ENCODE results near the gene TNS1. TPM values are rescaled to one million over a fixed set of nuclear protein-coding genes. Genes with fewer than 3 reads are reported as not detected.

The TNS1 gene
- total and polyA plus RNA-seq, 9 of the 15 experiments (the other 6 are each of a cell fraction or from before 2014, with no cell fraction given), result 0.13 to 2.7 (median 0.77) TPM

- Histone ChIP-seq H3K4me3 (no peak overlapping the region), H3K36me3 (ENCODE audit: control insufficient read depth, insufficient read depth, low read length) (no peaks in the 10 kb centered on the region), H3K79me2 (ENCODE audit: control insufficient read depth, insufficient read depth, low read length) (no peaks in the 10 kb centered on the region), H2AFZ (ENCODE audit: low read depth, low read length) (no peak overlapping the region), H3K4me1 (replicated peaks in 1 of 2; ENCODE audit: control insufficient read depth in 2 of 2, insufficient read depth in 2 of 2, low read length in 2 of 2) (peaks cover 11% of the 10 kb centered on the region in 2 experiments; a peak in 4 of 5 replicates), H3K9me1 (ENCODE audit: control insufficient read depth, insufficient read depth, low read length) (no peaks in the 10 kb centered on the region), H3K9me3 (replicated peaks; ENCODE audit: control insufficient read depth, insufficient read depth, low read depth, low read length) (no peaks in the 10 kb centered on the region), H3K27me3 (ENCODE audit: control insufficient read depth in 2 of 2, insufficient read depth in 2 of 2, low read length in 2 of 2) (no peaks in the 10 kb centered on the region), H3K9ac (ENCODE audit: insufficient read depth in 1 of 2, low read depth in 2 of 2, low read length in 2 of 2) (no peak overlapping the region), H3K4me2 (ENCODE audit: insufficient read depth, low read length) (no peak overlapping the region), H4K20me1 (replicated peaks; ENCODE audit: control insufficient read depth, insufficient read depth, low read length) (no peaks in the 10 kb centered on the region), H3K27ac (ENCODE audit: extremely low read depth, low read depth, low read length) (no peak overlapping the region)
- ATAC-seq (no peak), FAIRE-seq (no peak), DNase-seq (ENCODE audit: extremely low read depth in 1 of 4, low spot score in 3 of 4) (no peak)
- ChIA-PET CTCF (ENCODE audit: low intra/inter-chr PET ratio) (no interaction called here), POLR2A (interaction anchor here (0.6 kb wide), 1 partner anchor 108 kb away, joined by 3 read pairs; no protein-coding TSS in a partner anchor)
- BruUV-seq (replicated peaks), result no TSS peak
- intact Hi-C loops (cut with micrococcal nuclease), result no loop called here
- TF ChIP-seq ZNF347 (CRISPR knock-in tag; IDR thresholded peaks at IDR 0.05; ENCODE audit: low read depth), result no peak
- TF ChIP-seq NR1H2 (CRISPR knock-in tag; IDR thresholded peaks at IDR 0.05), result no peak
- TF ChIP-seq NKRF (IDR thresholded peaks at IDR 0.05; ENCODE audit: borderline replicate concordance), result no peak
- TF ChIP-seq, protein P1, sequence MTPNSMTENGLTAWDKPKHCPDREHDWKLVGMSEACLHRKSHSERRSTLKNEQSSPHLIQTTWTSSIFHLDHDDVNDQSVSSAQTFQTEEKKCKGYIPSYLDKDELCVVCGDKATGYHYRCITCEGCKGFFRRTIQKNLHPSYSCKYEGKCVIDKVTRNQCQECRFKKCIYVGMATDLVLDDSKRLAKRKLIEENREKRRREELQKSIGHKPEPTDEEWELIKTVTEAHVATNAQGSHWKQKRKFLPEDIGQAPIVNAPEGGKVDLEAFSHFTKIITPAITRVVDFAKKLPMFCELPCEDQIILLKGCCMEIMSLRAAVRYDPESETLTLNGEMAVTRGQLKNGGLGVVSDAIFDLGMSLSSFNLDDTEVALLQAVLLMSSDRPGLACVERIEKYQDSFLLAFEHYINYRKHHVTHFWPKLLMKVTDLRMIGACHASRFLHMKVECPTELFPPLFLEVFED (CRISPR knock-in tag; conservative IDR thresholded peaks at IDR 0.05), result no peak
- TF ChIP-seq, protein P2, sequence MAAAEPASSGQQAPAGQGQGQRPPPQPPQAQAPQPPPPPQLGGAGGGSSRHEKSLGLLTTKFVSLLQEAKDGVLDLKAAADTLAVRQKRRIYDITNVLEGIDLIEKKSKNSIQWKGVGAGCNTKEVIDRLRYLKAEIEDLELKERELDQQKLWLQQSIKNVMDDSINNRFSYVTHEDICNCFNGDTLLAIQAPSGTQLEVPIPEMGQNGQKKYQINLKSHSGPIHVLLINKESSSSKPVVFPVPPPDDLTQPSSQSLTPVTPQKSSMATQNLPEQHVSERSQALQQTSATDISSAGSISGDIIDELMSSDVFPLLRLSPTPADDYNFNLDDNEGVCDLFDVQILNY (CRISPR knock-in tag; IDR thresholded peaks at IDR 0.05), result no peak
- no peak for TF ChIP-seq MXI1 (IDR thresholded peaks at IDR 0.05; ENCODE audit: low read depth, low read length)
- TF ChIP-seq MYC (IDR thresholded peaks at IDR 0.05; ENCODE audit: low read depth, low read length), result no peak
- no peak for TF ChIP-seq MYC (CRISPR knock-in tag; IDR thresholded peaks at IDR 0.05; ENCODE audit: borderline replicate concordance, low read depth)
- no peak for TF ChIP-seq HMGN3 (IDR thresholded peaks at IDR 0.05; ENCODE audit: borderline replicate concordance, extremely low read depth, insufficient read length, low read depth, low read length)
- WGBS (ENCODE audit: insufficient coverage, low coverage, missing lambda C conversion rate), result 6% methylated on average over 2 of the region's 2 CpGs
- in situ Hi-C loops (cut with MboI), result loop anchor here (5.0 kb wide), 1 partner anchor 96 kb away; no protein-coding TSS in a partner anchor
Observed at GRCh38 chr2:217791551-217791950, 211.2 kb downstream of the TNS1 start.

Data from K562 (cell line).